Activated CD8-positive, alpha-beta T cell treated with anti-CD3 and anti-CD28 coated beads, Interleukin-2, amount 10 ng/mL, durations not matched to agents 7 days and 5 days (primary cell): ENCODE measurements around the gene HBQ1. TPM values are rescaled to one million over a fixed set of nuclear protein-coding genes. Genes with fewer than 3 reads are reported as not detected.
"Not testable (repeated sequence)": the region's sequence is repeated elsewhere in the genome, so short reads cannot be mapped to it uniquely, and the experiment has no call there.

Source experiments
- ATAC-seq: fragments of 150-1000 bp; cut with Tn5 transposase; one replicate; pipeline ENCODE4 v1.10.0; 2021; ENCODE audit warnings: moderate library complexity
- CTCF ChIA-PET: fragments of 350-600 bp; sonication (Branson Sonifier 250); formaldehyde crosslinking; loops from one replicate; lab custom pipeline; 2021; ENCODE audit warnings: antibody characterized with exemption; lab: Charles Lee
- POLR2A ChIA-PET: fragments of 350-600 bp; sonication (Branson Sonifier 250); formaldehyde crosslinking; loops from one replicate; lab custom pipeline; 2021; ENCODE audit warnings: antibody characterized with exemption; lab: Charles Lee
- DNase-seq: peaks from one replicate; pipeline ENCODE4 v3.0.0-alpha.2; 2020
- H3K27ac Mint-ChIP-seq: one replicate; pipeline ENCODE4 v1.8.0; 2021; ENCODE audit warnings: mild to moderate bottlenecking, mixed read lengths
- H3K27me3 Mint-ChIP-seq: one replicate; pipeline ENCODE4 v1.8.0; 2021; ENCODE audit warnings: low read depth, mixed read lengths
- H3K36me3 Mint-ChIP-seq: one replicate; pipeline ENCODE4 v1.8.0; 2021; ENCODE audit warnings: low read depth, mixed read lengths
- H3K4me1 Mint-ChIP-seq: one replicate; pipeline ENCODE4 v1.8.0; 2021; ENCODE audit warnings: low read depth, mixed read lengths
- H3K4me3 Mint-ChIP-seq: one replicate; pipeline ENCODE4 v1.8.0; 2021; ENCODE audit warnings: mild to moderate bottlenecking, mixed read lengths
- H3K9me3 Mint-ChIP-seq: one replicate; pipeline ENCODE4 v1.8.0; 2022; ENCODE audit warnings: mixed read lengths; ENCODE audit not compliant: insufficient read depth
- total RNA-seq, 2 experiments: library from RNA; stranded (reverse); gene quantifications; one replicate each; pipeline ENCODE4 v1.2.3, GENCODE V29; 2021

HBQ1 gene
- total RNA-seq, 2 experiments from 2014 or later = not detected

DNA sequence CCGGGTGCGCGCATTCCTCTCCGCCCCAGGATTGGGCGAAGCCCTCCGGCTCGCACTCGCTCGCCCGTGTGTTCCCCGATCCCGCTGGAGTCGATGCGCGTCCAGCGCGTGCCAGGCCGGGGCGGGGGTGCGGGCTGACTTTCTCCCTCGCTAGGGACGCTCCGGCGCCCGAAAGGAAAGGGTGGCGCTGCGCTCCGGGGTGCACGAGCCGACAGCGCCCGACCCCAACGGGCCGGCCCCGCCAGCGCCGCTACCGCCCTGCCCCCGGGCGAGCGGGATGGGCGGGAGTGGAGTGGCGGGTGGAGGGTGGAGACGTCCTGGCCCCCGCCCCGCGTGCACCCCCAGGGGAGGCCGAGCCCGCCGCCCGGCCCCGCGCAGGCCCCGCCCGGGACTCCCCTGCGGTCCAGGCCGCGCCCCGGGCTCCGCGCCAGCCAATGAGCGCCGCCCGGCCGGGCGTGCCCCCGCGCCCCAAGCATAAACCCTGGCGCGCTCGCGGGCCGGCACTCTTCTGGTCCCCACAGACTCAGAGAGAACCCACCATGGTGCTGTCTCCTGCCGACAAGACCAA lies 7.8 kb upstream of the HBQ1 start, which contains the start of gene HBA2:
HBA2 (plus strand) TSS at position 503 of the 568 bp plus-strand sequence; CDS start at position 540, 37 bp downstream.
- H3K27ac Mint-ChIP-seq, POLR2A ChIA-PET, CTCF ChIA-PET, H3K4me3 Mint-ChIP-seq, H3K36me3 Mint-ChIP-seq, DNase-seq, H3K9me3 Mint-ChIP-seq: not testable (repeated sequence)
- ATAC-seq = peak; percentile 52
- H3K4me1 Mint-ChIP-seq = peaks cover 15% of the 10 kb centered on the region
- peaks cover 51% of the 10 kb centered on the region for H3K27me3 Mint-ChIP-seq

DNA sequence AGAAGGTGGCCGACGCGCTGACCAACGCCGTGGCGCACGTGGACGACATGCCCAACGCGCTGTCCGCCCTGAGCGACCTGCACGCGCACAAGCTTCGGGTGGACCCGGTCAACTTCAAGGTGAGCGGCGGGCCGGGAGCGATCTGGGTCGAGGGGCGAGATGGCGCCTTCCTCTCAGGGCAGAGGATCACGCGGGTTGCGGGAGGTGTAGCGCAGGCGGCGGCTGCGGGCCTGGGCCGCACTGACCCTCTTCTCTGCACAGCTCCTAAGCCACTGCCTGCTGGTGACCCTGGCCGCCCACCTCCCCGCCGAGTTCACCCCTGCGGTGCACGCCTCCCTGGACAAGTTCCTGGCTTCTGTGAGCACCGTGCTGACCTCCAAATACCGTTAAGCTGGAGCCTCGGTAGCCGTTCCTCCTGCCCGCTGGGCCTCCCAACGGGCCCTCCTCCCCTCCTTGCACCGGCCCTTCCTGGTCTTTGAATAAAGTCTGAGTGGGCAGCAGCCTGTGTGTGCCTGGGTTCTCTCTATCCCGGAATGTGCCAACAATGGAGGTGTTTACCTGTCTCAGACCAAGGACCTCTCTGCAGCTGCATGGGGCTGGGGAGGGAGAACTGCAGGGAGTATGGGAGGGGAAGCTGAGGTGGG lies 6.9 kb upstream of the HBQ1 start:
- POLR2A ChIA-PET, H3K4me3 Mint-ChIP-seq, CTCF ChIA-PET, H3K36me3 Mint-ChIP-seq, DNase-seq, H3K27ac Mint-ChIP-seq, ATAC-seq, H3K9me3 Mint-ChIP-seq: not testable (repeated sequence)
- Mint-ChIP-seq H3K4me1 (peaks cover 20% of the 10 kb centered on the region), H3K27me3 (peaks cover 53% of the 10 kb centered on the region)

DNA sequence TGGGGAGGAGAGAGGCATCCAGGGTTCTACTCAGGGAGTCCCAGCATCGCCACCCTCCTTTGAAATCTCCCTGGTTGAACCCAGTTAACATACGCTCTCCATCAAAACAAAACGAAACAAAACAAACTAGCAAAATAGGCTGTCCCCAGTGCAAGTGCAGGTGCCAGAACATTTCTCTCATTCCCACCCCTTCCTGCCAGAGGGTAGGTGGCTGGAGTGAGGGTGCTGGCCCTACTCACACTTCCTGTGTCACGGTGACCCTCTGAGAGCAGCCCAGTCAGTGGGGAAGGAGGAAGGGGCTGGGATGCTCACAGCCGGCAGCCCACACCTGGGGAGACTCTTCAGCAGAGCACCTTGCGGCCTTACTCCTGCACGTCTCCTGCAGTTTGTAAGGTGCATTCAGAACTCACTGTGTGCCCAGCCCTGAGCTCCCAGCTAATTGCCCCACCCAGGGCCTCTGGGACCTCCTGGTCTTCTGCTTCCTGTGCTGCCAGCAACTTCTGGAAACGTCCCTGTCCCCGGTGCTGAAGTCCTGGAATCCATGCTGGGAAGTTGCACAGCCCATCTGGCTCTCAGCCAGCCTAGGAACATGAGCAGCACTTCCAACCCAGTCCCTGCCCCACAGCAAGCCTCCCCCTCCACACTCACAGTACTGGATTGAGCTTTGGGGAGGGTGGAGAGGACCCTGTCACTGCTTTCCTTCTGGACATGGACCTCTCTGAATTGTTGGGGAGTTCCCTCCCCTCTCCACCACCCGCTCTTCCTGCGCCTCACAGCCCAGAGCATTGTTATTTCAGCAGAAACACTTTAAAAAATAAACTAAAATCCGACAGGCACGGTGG lies 6.1 kb upstream of the HBQ1 start:
- H3K4me3 Mint-ChIP-seq, H3K36me3 Mint-ChIP-seq, H3K9me3 Mint-ChIP-seq, POLR2A ChIA-PET, H3K27ac Mint-ChIP-seq, DNase-seq, ATAC-seq: not testable (repeated sequence)
- H3K27me3 Mint-ChIP-seq = peaks cover 51% of the 10 kb centered on the region
- CTCF ChIA-PET = interaction anchor here (1.2 kb wide), 1 partner anchor 67 kb away, joined by 3 read pairs; no protein-coding TSS in a partner anchor
- H3K4me1 Mint-ChIP-seq = peaks cover 20% of the 10 kb centered on the region

- no peak overlapping the region for H3K4me3 Mint-ChIP-seq
- ChIA-PET CTCF (interaction anchor here (0.9 to 1.2 kb wide), 2 partner anchors 68 kb away, joined by 3 read pairs; no protein-coding TSS in a partner anchor), POLR2A (interaction anchor here (0.5 kb wide), 1 partner anchor 33 kb away, joined by 3 read pairs; no protein-coding TSS in a partner anchor)
- no peak overlapping the region for H3K27ac Mint-ChIP-seq
- peaks cover 24% of the 10 kb centered on the region for H3K4me1 Mint-ChIP-seq
- H3K27me3 Mint-ChIP-seq = peaks cover 55% of the 10 kb centered on the region
- H3K9me3 Mint-ChIP-seq = no peaks in the 10 kb centered on the region
- no peaks in the 10 kb centered on the region for H3K36me3 Mint-ChIP-seq
- DNase-seq = no peak
- no peak for ATAC-seq
Observed at GRCh38 chr16:175011-175949, 5.0 kb upstream of the HBQ1 start.

- Mint-ChIP-seq H3K27me3 (peaks cover 50% of the 10 kb centered on the region), H3K4me1 (peaks cover 25% of the 10 kb centered on the region)
- H3K36me3 Mint-ChIP-seq, POLR2A ChIA-PET, H3K9me3 Mint-ChIP-seq, H3K27ac Mint-ChIP-seq, DNase-seq, ATAC-seq, H3K4me3 Mint-ChIP-seq: not testable (repeated sequence)
- CTCF ChIA-PET = interaction anchor here (0.9 kb wide), 1 partner anchor 69 kb away, joined by 3 read pairs; no protein-coding TSS in a partner anchor
Observed at GRCh38 chr16:176006-176405, 4.3 kb upstream of the HBQ1 start.

DNA sequence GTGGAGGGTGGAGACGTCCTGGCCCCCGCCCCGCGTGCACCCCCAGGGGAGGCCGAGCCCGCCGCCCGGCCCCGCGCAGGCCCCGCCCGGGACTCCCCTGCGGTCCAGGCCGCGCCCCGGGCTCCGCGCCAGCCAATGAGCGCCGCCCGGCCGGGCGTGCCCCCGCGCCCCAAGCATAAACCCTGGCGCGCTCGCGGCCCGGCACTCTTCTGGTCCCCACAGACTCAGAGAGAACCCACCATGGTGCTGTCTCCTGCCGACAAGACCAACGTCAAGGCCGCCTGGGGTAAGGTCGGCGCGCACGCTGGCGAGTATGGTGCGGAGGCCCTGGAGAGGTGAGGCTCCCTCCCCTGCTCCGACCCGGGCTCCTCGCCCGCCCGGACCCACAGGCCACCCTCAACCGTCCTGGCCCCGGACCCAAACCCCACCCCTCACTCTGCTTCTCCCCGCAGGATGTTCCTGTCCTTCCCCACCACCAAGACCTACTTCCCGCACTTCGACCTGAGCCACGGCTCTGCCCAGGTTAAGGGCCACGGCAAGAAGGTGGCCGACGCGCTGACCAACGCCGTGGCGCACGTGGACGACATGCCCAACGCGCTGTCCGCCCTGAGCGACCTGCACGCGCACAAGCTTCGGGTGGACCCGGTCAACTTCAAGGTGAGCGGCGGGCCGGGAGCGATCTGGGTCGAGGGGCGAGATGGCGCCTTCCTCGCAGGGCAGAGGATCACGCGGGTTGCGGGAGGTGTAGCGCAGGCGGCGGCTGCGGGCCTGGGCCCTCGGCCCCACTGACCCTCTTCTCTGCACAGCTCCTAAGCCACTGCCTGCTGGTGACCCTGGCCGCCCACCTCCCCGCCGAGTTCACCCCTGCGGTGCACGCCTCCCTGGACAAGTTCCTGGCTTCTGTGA lies 3.5 kb upstream of the HBQ1 start, which contains the start of gene HBA1:
HBA1 (plus strand) TSS at position 204 of the 906 bp plus-strand sequence; CDS start at position 241, 37 bp downstream.
- H3K4me3 Mint-ChIP-seq, DNase-seq, POLR2A ChIA-PET, H3K27ac Mint-ChIP-seq, H3K36me3 Mint-ChIP-seq, H3K9me3 Mint-ChIP-seq: not testable (repeated sequence)
- CTCF ChIA-PET = interaction anchor here (1.6 kb wide), 1 partner anchor 70 kb away, joined by 6 read pairs; no protein-coding TSS in a partner anchor
- ATAC-seq = peak; percentile 63
- Mint-ChIP-seq H3K27me3 (peaks cover 48% of the 10 kb centered on the region), H3K4me1 (peaks cover 26% of the 10 kb centered on the region)

GRCh38 chr16:177394-177822 lies 2.9 kb upstream of the HBQ1 start:
- no peak for DNase-seq
- ChIA-PET CTCF (interaction anchor here (1.6 kb wide), 1 partner anchor 70 kb away, joined by 6 read pairs; no protein-coding TSS in a partner anchor), POLR2A (no interaction called here)
- Mint-ChIP-seq H3K4me1 (peaks cover 26% of the 10 kb centered on the region), H3K4me3 (no peak overlapping the region), H3K36me3 (no peaks in the 10 kb centered on the region), H3K27ac (no peak overlapping the region), H3K9me3 (no peaks in the 10 kb centered on the region), H3K27me3 (peaks cover 46% of the 10 kb centered on the region)
- ATAC-seq = no peak

GRCh38 chr16:177981-178667 lies 2.1 kb upstream of the HBQ1 start:
- POLR2A ChIA-PET = no interaction called here
- Mint-ChIP-seq H3K27me3 (peaks cover 46% of the 10 kb centered on the region), H3K4me1 (peaks cover 26% of the 10 kb centered on the region), H3K4me3 (no peak overlapping the region), H3K9me3 (no peaks in the 10 kb centered on the region), H3K27ac (no peak overlapping the region), H3K36me3 (no peaks in the 10 kb centered on the region)
- ATAC-seq (no peak), DNase-seq (no peak)
- CTCF ChIA-PET = interaction anchor here (1.6 kb wide), 1 partner anchor 71 kb away, joined by 6 read pairs; no protein-coding TSS in a partner anchor

GRCh38 chr16:178668-179015 lies 1.6 kb upstream of the HBQ1 start:
- H3K36me3 Mint-ChIP-seq = no peaks in the 10 kb centered on the region
- H3K27ac Mint-ChIP-seq = no peak overlapping the region
- ATAC-seq = no peak
- H3K27me3 Mint-ChIP-seq = peaks cover 42% of the 10 kb centered on the region
- no peak for DNase-seq
- POLR2A ChIA-PET = no interaction called here
- no peaks in the 10 kb centered on the region for H3K9me3 Mint-ChIP-seq
- no peak overlapping the region for H3K4me3 Mint-ChIP-seq
- CTCF ChIA-PET = interaction anchor here (0.7 to 1.6 kb wide), 2 partner anchors 10 to 72 kb away, joined by 3 to 6 read pairs; no protein-coding TSS in a partner anchor
- H3K4me1 Mint-ChIP-seq = peaks cover 26% of the 10 kb centered on the region
